ENCODE measurements around the gene SHB. TPM values are rescaled to one million over a fixed set of nuclear protein-coding genes. Genes with fewer than 3 reads are reported as not detected.

Gene SHB
- total RNA-seq, 1 experiment from 2014 or later = 23.8 TPM

GRCh38 chr9:37997636-37998374 lies 71.2 kb downstream of the SHB start:
- DNase-seq = no peak
- Histone ChIP-seq H3F3A (ENCODE audit: insufficient read depth, low read depth) (peaks cover 11% of the 10 kb centered on the region; the same call in 1 of the 2 replicates), H3K9me3 (ENCODE audit: insufficient read depth, low read depth) (no peaks in the 10 kb centered on the region), H4K20me1 (ENCODE audit: insufficient read depth) (peaks cover 10% of the 10 kb centered on the region), H3K27ac (no peak overlapping the region), H3K36me3 (ENCODE audit: low read depth) (no peaks in the 10 kb centered on the region), H3K4me2 (no peak overlapping the region), H3K4me3 (no peak overlapping the region), H3K27me3 (ENCODE audit: insufficient read depth, low read depth) (no peaks in the 10 kb centered on the region), H3K9me2 (ENCODE audit: insufficient read depth) (no peaks in the 10 kb centered on the region), H3K79me2 (ENCODE audit: low read depth) (peaks cover 78% of the 10 kb centered on the region), H2AFZ (no peak overlapping the region), H3K4me1 (replicated peaks; ENCODE audit: insufficient read depth) (no peaks in the 10 kb centered on the region)
- BruUV-seq (replicated peaks) = no TSS peak
- ChIA-PET POLR2A (ENCODE audit: unreplicated experiment) (interaction anchor here (0.5 kb wide), 1 partner anchor 10 kb away, joined by 3 read pairs; no protein-coding TSS in a partner anchor), CTCF (interaction anchor here (0.8 kb wide), 1 partner anchor 84 kb away, joined by 3 read pairs; no protein-coding TSS in a partner anchor)
- intact Hi-C loops (cut with micrococcal nuclease; ENCODE audit: unreplicated experiment) = no loop called here
- TF ChIP-seq CTCF (conservative IDR thresholded peaks at IDR 0.05) = no peak
- TF ChIP-seq EZH2 (IDR thresholded peaks at IDR 0.05; ENCODE audit: low read depth) = no peak

- Histone ChIP-seq H3K9me2 (ENCODE audit: insufficient read depth) (no peaks in the 10 kb centered on the region), H3F3A (ENCODE audit: insufficient read depth, low read depth) (peaks cover 8% of the 10 kb centered on the region; the same call in 1 of the 2 replicates), H3K27ac (no peak overlapping the region), H3K4me3 (no peak overlapping the region), H3K4me2 (no peak overlapping the region), H4K20me1 (ENCODE audit: insufficient read depth) (peaks cover 15% of the 10 kb centered on the region), H3K27me3 (ENCODE audit: insufficient read depth, low read depth) (no peaks in the 10 kb centered on the region), H2AFZ (no peak overlapping the region), H3K9me3 (ENCODE audit: insufficient read depth, low read depth) (no peaks in the 10 kb centered on the region), H3K4me1 (replicated peaks; ENCODE audit: insufficient read depth) (no peaks in the 10 kb centered on the region), H3K36me3 (ENCODE audit: low read depth) (no peaks in the 10 kb centered on the region), H3K79me2 (ENCODE audit: low read depth) (peaks cover 75% of the 10 kb centered on the region)
- CTCF ChIA-PET = interaction anchor here (0.8 kb wide), 1 partner anchor 83 kb away, joined by 3 read pairs; no protein-coding TSS in a partner anchor
- intact Hi-C loops (cut with micrococcal nuclease; ENCODE audit: unreplicated experiment) = no loop called here
- DNase-seq = no peak
- no peak for TF ChIP-seq CTCF (conservative IDR thresholded peaks at IDR 0.05)
- POLR2A ChIA-PET (ENCODE audit: unreplicated experiment) = no interaction called here
- no TSS peak for BruUV-seq (replicated peaks)
These were observed 72.2 kb downstream of the SHB start for GRCh38 chr9:37996819-37997217.

GRCh38 chr9:37995961-37996818 lies 72.8 kb downstream of the SHB start:
- Histone ChIP-seq H3K9me2 (ENCODE audit: insufficient read depth) (no peaks in the 10 kb centered on the region), H3K4me3 (no peak overlapping the region), H3F3A (ENCODE audit: insufficient read depth, low read depth) (peaks cover 8% of the 10 kb centered on the region; the same call in 1 of the 2 replicates), H3K4me1 (replicated peaks; ENCODE audit: insufficient read depth) (no peaks in the 10 kb centered on the region), H3K36me3 (ENCODE audit: low read depth) (no peaks in the 10 kb centered on the region), H3K4me2 (no peak overlapping the region), H3K27me3 (ENCODE audit: insufficient read depth, low read depth) (no peaks in the 10 kb centered on the region), H3K9me3 (ENCODE audit: insufficient read depth, low read depth) (no peaks in the 10 kb centered on the region), H3K27ac (no peak overlapping the region), H3K79me2 (ENCODE audit: low read depth) (peaks cover 75% of the 10 kb centered on the region), H4K20me1 (ENCODE audit: insufficient read depth) (peaks cover 15% of the 10 kb centered on the region), H2AFZ (no peak overlapping the region)
- DNase-seq = no peak
- no peak for TF ChIP-seq EZH2 (IDR thresholded peaks at IDR 0.05; ENCODE audit: low read depth)
- TF ChIP-seq CTCF (conservative IDR thresholded peaks at IDR 0.05) = no peak
- ChIA-PET CTCF (no interaction called here), POLR2A (ENCODE audit: unreplicated experiment) (no interaction called here)
- no TSS peak for BruUV-seq (replicated peaks)
- intact Hi-C loops (cut with micrococcal nuclease; ENCODE audit: unreplicated experiment) = no loop called here
